Activated T-helper 1 cell treated with Interleukin-2 at 50 U/mL for 16 hours (primary cell): ENCODE results near the gene OBSCN.

Source experiments
- DNase-seq: peaks from one replicate; pipeline ENCODE4 v3.0.0-alpha.2; 2020; ENCODE audit warnings: low read depth

Gene OBSCN

GRCh38 chr1:228407106-228408040, 199.5 kb downstream of the OBSCN start:
- no peak for DNase-seq

GRCh38 chr1:228408041-228408868, 200.4 kb downstream of the OBSCN start:
- no peak for DNase-seq

- DNase-seq: no peak
Observed at GRCh38 chr1:228408869-228409805, 201.3 kb downstream of the OBSCN start.

GRCh38 chr1:228410015-228410414, 202.2 kb downstream of the OBSCN start:
- no peak for DNase-seq

GRCh38 chr1:228410671-228411070, 202.8 kb downstream of the OBSCN start:
- DNase-seq: no peak

- no peak for DNase-seq
Observed at GRCh38 chr1:228411121-228411520, 203.3 kb downstream of the OBSCN start.

GRCh38 chr1:228411548-228412430, 203.9 kb downstream of the OBSCN start:
- no peak for DNase-seq

- DNase-seq: no peak
Observed at GRCh38 chr1:228413241-228414010, 205.6 kb downstream of the OBSCN start.

GRCh38 chr1:228414511-228415211, 206.8 kb downstream of the OBSCN start:
- DNase-seq: no peak

GRCh38 chr1:228415221-228415620, 207.4 kb downstream of the OBSCN start:
- no peak for DNase-seq

- DNase-seq: no peak
Observed at GRCh38 chr1:228415853-228416216, 208.0 kb downstream of the OBSCN start.

GRCh38 chr1:228416217-228416933, 208.5 kb downstream of the OBSCN start, which contains the start of gene TRIM17:
TRIM17 (minus strand) TSS chr1:228416861; CDS start chr1:228415072, 1,789 bp downstream.
- no peak for DNase-seq

- no peak for DNase-seq
Observed at GRCh38 chr1:228417061-228417460, 209.2 kb downstream of the OBSCN start.

GRCh38 chr1:228417483-228418203, 209.8 kb downstream of the OBSCN start:
- no peak for DNase-seq

- no peak for DNase-seq
Observed at GRCh38 chr1:228420968-228421826, 213.4 kb downstream of the OBSCN start.

- DNase-seq: no peak
Observed at GRCh38 chr1:228423404-228424053, 215.7 kb downstream of the OBSCN start.
